Naive thymus-derived CD8-positive, alpha-beta T cell (primary cell): ENCODE results near the gene HTT. TPM values are rescaled to one million over a fixed set of nuclear protein-coding genes. Genes with fewer than 3 reads are reported as not detected.

Source experiments
- ATAC-seq, 2 donors: fragments of 150-1000 bp; cut with Tn5 transposase in 1 of 2; sonication (Bioruptor Pico), chemical (Tn5 transposase) in 1 of 2; 1 replicate in 1 of 2; 2 replicates in 1 of 2; pipeline ENCODE4 v1.10.0; 2021; ENCODE audit warnings: mild to moderate bottlenecking in 2 of 2, moderate library complexity in 2 of 2
- POLR2A ChIA-PET: fragments of 350-600 bp; sonication (Branson Sonifier 250); formaldehyde crosslinking; loops from one replicate; lab custom pipeline; 2021; ENCODE audit warnings: antibody characterized with exemption; lab: Charles Lee
- DNase-seq, 10 donors: peaks; one replicate each; pipeline versions ENCODE4 v3.0.0 to v3.0.0-alpha.2; 2020 to 2022
- H3K27ac Mint-ChIP-seq, 10 donors: one replicate each; pipeline ENCODE4 v1.8.0; 2020 to 2022; ENCODE audit warnings: mild to moderate bottlenecking in 10 of 10, mixed read lengths in 10 of 10, moderate library complexity in 4 of 10, inconsistent platforms in 1 of 10
- H3K27me3 Mint-ChIP-seq, 5 donors: one replicate each; pipeline ENCODE4 v1.8.0; 2021 to 2022; ENCODE audit warnings: mixed read lengths in 5 of 5
- H3K36me3 Mint-ChIP-seq, 3 donors: one replicate each; pipeline ENCODE4 v1.8.0; 2020 to 2022; ENCODE audit warnings: mixed read lengths in 3 of 3, mild to moderate bottlenecking in 2 of 3, inconsistent platforms in 1 of 3
- H3K4me1 Mint-ChIP-seq, 4 donors: one replicate each; pipeline ENCODE4 v1.8.0; 2021 to 2022; ENCODE audit warnings: mixed read lengths in 4 of 4
- H3K4me3 Mint-ChIP-seq, 10 donors: one replicate each; pipeline ENCODE4 v1.8.0; 2020 to 2022; ENCODE audit warnings: mild to moderate bottlenecking in 10 of 10, mixed read lengths in 10 of 10, moderate library complexity in 6 of 10, inconsistent platforms in 1 of 10
- H3K9me3 Mint-ChIP-seq, 9 donors: one replicate each; pipeline ENCODE4 v1.8.0; 2020 to 2022; ENCODE audit warnings: mixed read lengths in 9 of 9, mild to moderate bottlenecking in 3 of 9, inconsistent platforms in 1 of 9, moderate library complexity in 1 of 9
- polyA plus RNA-seq, 3 donors: library from polyadenylated mRNA; unstranded; fragments of 300-500 nt; fragmentation: Illumina TruSeq; gene quantifications; one replicate each; pipeline ENCODE4 v1.2.3, GENCODE V29; 2021
- total RNA-seq, 8 experiments: library from RNA in 2 of 8; stranded (reverse) in 2 of 8; gene quantifications; one replicate each; pipeline ENCODE4 v1.2.3 and lab custom pipeline; 2021 to 2026

HTT gene
- total and polyA plus RNA-seq, 5 experiments from 2014 or later = 2.2 to 64.6 (median 5.0) TPM

- Mint-ChIP-seq H3K4me3 (no peak overlapping the region), H3K36me3 (peaks cover 0 to 26% (median 14%) of the 10 kb centered on the region in 3 donors), H3K27me3 (peaks cover 0 to 5% (median 0%) of the 10 kb centered on the region in 5 donors), H3K9me3 (peaks cover 7 to 37% (median 15%) of the 10 kb centered on the region in 9 donors), H3K4me1 (no peaks in the 10 kb centered on the region), H3K27ac (no peak overlapping the region)
- no peak for ATAC-seq
- POLR2A ChIA-PET = interaction anchor here (0.6 kb wide), 1 partner anchor 1414 kb away, joined by 3 read pairs; no protein-coding TSS in a partner anchor
- DNase-seq = no peak
Observed at GRCh38 chr4:3276986-3277385, 202.5 kb downstream of the HTT start.

GRCh38 chr4:3280466-3280865 lies 206.0 kb downstream of the HTT start:
- Mint-ChIP-seq H3K27me3 (peaks cover 0 to 9% (median 4%) of the 10 kb centered on the region in 5 donors), H3K27ac (no peak overlapping the region), H3K4me3 (no peak overlapping the region), H3K9me3 (peaks cover 0 to 39% (median 14%) of the 10 kb centered on the region in 9 donors), H3K36me3 (peaks cover 0 to 21% (median 13%) of the 10 kb centered on the region in 3 donors), H3K4me1 (no peaks in the 10 kb centered on the region)
- POLR2A ChIA-PET = no interaction called here
- DNase-seq (no peak), ATAC-seq (no peak)

- DNase-seq (no peak), ATAC-seq (no peak)
- Mint-ChIP-seq H3K36me3 (peaks cover 0 to 17% (median 13%) of the 10 kb centered on the region in 3 donors), H3K4me3 (no peak overlapping the region), H3K27me3 (peaks cover 9 to 29% (median 10%) of the 10 kb centered on the region in 5 donors), H3K9me3 (peaks cover 0 to 37% (median 13%) of the 10 kb centered on the region in 9 donors), H3K4me1 (peaks cover 0 to 7% (median 5%) of the 10 kb centered on the region in 4 donors), H3K27ac (peak overlapping the region in 1 of 10 donors; percentile 12)
- POLR2A ChIA-PET = no interaction called here
Observed at GRCh38 chr4:3283483-3283882, 209.0 kb downstream of the HTT start.

- no peak for ATAC-seq
- H3K4me1 Mint-ChIP-seq = peaks cover 0 to 7% (median 5%) of the 10 kb centered on the region in 4 donors
- POLR2A ChIA-PET = no interaction called here
- no peak overlapping the region for H3K27ac Mint-ChIP-seq
- H3K36me3 Mint-ChIP-seq = peaks cover 0 to 12% (median 10%) of the 10 kb centered on the region in 3 donors
- peaks cover 9 to 31% (median 10%) of the 10 kb centered on the region in 5 donors for H3K27me3 Mint-ChIP-seq
- DNase-seq = no peak
- peaks cover 0 to 33% (median 9%) of the 10 kb centered on the region in 9 donors for H3K9me3 Mint-ChIP-seq
- H3K4me3 Mint-ChIP-seq = no peak overlapping the region
Observed at GRCh38 chr4:3283916-3284315, 209.4 kb downstream of the HTT start.

GRCh38 chr4:3284734-3285557 lies 210.5 kb downstream of the HTT start:
- Mint-ChIP-seq H3K27me3 (peaks cover 9 to 37% (median 14%) of the 10 kb centered on the region in 5 donors), H3K36me3 (peaks cover 0 to 10% (median 6%) of the 10 kb centered on the region in 3 donors), H3K4me3 (no peak overlapping the region), H3K27ac (peak overlapping the region in 1 of 10 donors; percentile 29), H3K9me3 (peaks cover 0 to 29% (median 9%) of the 10 kb centered on the region in 9 donors), H3K4me1 (peaks cover 0 to 7% (median 5%) of the 10 kb centered on the region in 4 donors)
- ATAC-seq = no peak
- no peak for DNase-seq
- POLR2A ChIA-PET = no interaction called here

- H3K27me3 Mint-ChIP-seq = peaks cover 9 to 45% (median 16%) of the 10 kb centered on the region in 5 donors
- peak in 1 of 2 donors; percentile 25 for ATAC-seq
- H3K4me3 Mint-ChIP-seq = peak overlapping the region in 1 of 10 donors; percentile 13
- peaks cover 0 to 9% (median 6%) of the 10 kb centered on the region in 3 donors for H3K36me3 Mint-ChIP-seq
- H3K9me3 Mint-ChIP-seq = peaks cover 0 to 26% (median 9%) of the 10 kb centered on the region in 9 donors
- POLR2A ChIA-PET = no interaction called here
- H3K4me1 Mint-ChIP-seq = peaks cover 0 to 7% (median 5%) of the 10 kb centered on the region in 4 donors
- DNase-seq = no peak
- H3K27ac Mint-ChIP-seq = peak overlapping the region in 2 of 10 donors; percentile 9 to 32
Observed at GRCh38 chr4:3285558-3286334, 211.3 kb downstream of the HTT start.

- ATAC-seq = no peak
- H3K4me3 Mint-ChIP-seq = no peak overlapping the region
Observed at GRCh38 chr4:3286335-3287175, 212.1 kb downstream of the HTT start.

GRCh38 chr4:3287271-3287971 lies 212.9 kb downstream of the HTT start:
- DNase-seq (no peak), ATAC-seq (no peak)
- peaks cover 0 to 9% (median 0%) of the 10 kb centered on the region in 9 donors for H3K9me3 Mint-ChIP-seq
- peaks cover 9 to 15% (median 11%) of the 10 kb centered on the region in 4 donors for H3K4me1 Mint-ChIP-seq
- no peak overlapping the region for H3K27ac Mint-ChIP-seq
- POLR2A ChIA-PET = no interaction called here
- peak overlapping the region in 1 of 10 donors; percentile 17 for H3K4me3 Mint-ChIP-seq
- no peaks in the 10 kb centered on the region for H3K36me3 Mint-ChIP-seq
- peaks cover 15 to 54% (median 21%) of the 10 kb centered on the region in 5 donors for H3K27me3 Mint-ChIP-seq

More at GRCh38 chr4:3286335-3287175, 212.1 kb downstream of the HTT start:
- Mint-ChIP-seq H3K27me3 (peaks cover 13 to 50% (median 17%) of the 10 kb centered on the region in 5 donors), H3K4me1 (peaks cover 2 to 10% (median 7%) of the 10 kb centered on the region in 4 donors), H3K9me3 (peaks cover 0 to 17% (median 6%) of the 10 kb centered on the region in 9 donors), H3K36me3 (peaks cover 0 to 5% (median 5%) of the 10 kb centered on the region in 3 donors), H3K27ac (peak overlapping the region in 1 of 10 donors; percentile 1)
- POLR2A ChIA-PET = no interaction called here
- DNase-seq = no peak

- H3K36me3 Mint-ChIP-seq = no peaks in the 10 kb centered on the region
- ATAC-seq (no peak), DNase-seq (no peak)
- peaks cover 0 to 2% (median 0%) of the 10 kb centered on the region in 9 donors for H3K9me3 Mint-ChIP-seq
- H3K4me3 Mint-ChIP-seq = no peak overlapping the region
- POLR2A ChIA-PET = no interaction called here
- H3K27ac Mint-ChIP-seq = no peak overlapping the region
- peaks cover 15 to 54% (median 18%) of the 10 kb centered on the region in 5 donors for H3K27me3 Mint-ChIP-seq
- peaks cover 9 to 15% (median 11%) of the 10 kb centered on the region in 4 donors for H3K4me1 Mint-ChIP-seq
Observed at GRCh38 chr4:3287972-3288570, 213.6 kb downstream of the HTT start.

- POLR2A ChIA-PET = no interaction called here
- H3K36me3 Mint-ChIP-seq = no peaks in the 10 kb centered on the region
- DNase-seq = no peak
- H3K9me3 Mint-ChIP-seq = no peaks in the 10 kb centered on the region
- peaks cover 12 to 17% (median 14%) of the 10 kb centered on the region in 4 donors for H3K4me1 Mint-ChIP-seq
- peaks cover 15 to 52% (median 18%) of the 10 kb centered on the region in 5 donors for H3K27me3 Mint-ChIP-seq
- no peak for ATAC-seq
- no peak overlapping the region for H3K4me3 Mint-ChIP-seq
- H3K27ac Mint-ChIP-seq = no peak overlapping the region
Observed at GRCh38 chr4:3288571-3289094, 214.2 kb downstream of the HTT start.

GRCh38 chr4:3290476-3290875 lies 216.0 kb downstream of the HTT start:
- H3K27me3 Mint-ChIP-seq = peaks cover 13 to 45% (median 18%) of the 10 kb centered on the region in 5 donors
- H3K4me3 Mint-ChIP-seq = peak overlapping the region in 6 of 10 donors; percentile 7 to 52 (median 20)
- no peak overlapping the region for H3K27ac Mint-ChIP-seq
- H3K9me3 Mint-ChIP-seq = no peaks in the 10 kb centered on the region
- ATAC-seq (no peak), DNase-seq (no peak)
- POLR2A ChIA-PET = no interaction called here
- peaks cover 15 to 27% (median 24%) of the 10 kb centered on the region in 4 donors for H3K4me1 Mint-ChIP-seq
- no peaks in the 10 kb centered on the region for H3K36me3 Mint-ChIP-seq
